ENCODE results near the gene ZNF367. TPM values are rescaled to one million over a fixed set of nuclear protein-coding genes. Genes with fewer than 3 reads are reported as not detected.

The ZNF367 gene
- 5.0 TPM for polyA plus RNA-seq (2012; ENCODE audit: insufficient read length, low read depth)

- TF ChIP-seq SIN3A (IDR thresholded peaks at IDR 0.05; ENCODE audit: borderline replicate concordance, insufficient read depth, low read length) (peak; percentile 82; the same call in 1 of the 2 replicates), TAF1 (IDR thresholded peaks at IDR 0.05; ENCODE audit: borderline replicate concordance, insufficient read depth, low read length) (peak; percentile 41; the same call in 1 of the 2 replicates), POLR2AphosphoS5 (IDR thresholded peaks at IDR 0.05; ENCODE audit: low read depth, low read length) (peak; percentile 44; the same call in 1 of the 2 replicates), FOXP2 (optimal IDR thresholded peaks at IDR 0.05; ENCODE audit: borderline replicate concordance, extremely low read depth, extremely low read length, insufficient read depth) (no peak), REST (IDR thresholded peaks at IDR 0.05; ENCODE audit: insufficient read depth in 1 of 2, low read depth in 2 of 2, low read length in 2 of 2) (no peak)
Measured at GRCh38 chr9:96418083-96418919, at the start of gene ZNF367. Gene ZNF367, minus strand, starts transcription at chr9:96418370. Its CDS starts 338 bp downstream, at chr9:96418032.

GRCh38 chr9:96467784-96468183 is 49.6 kb upstream of the ZNF367 start:
- TF ChIP-seq FOXP2 (optimal IDR thresholded peaks at IDR 0.05; ENCODE audit: borderline replicate concordance, extremely low read depth, extremely low read length, insufficient read depth): no peak
- TF ChIP-seq TAF1 (IDR thresholded peaks at IDR 0.05; ENCODE audit: borderline replicate concordance, insufficient read depth, low read length): no peak
- no peak for TF ChIP-seq POLR2AphosphoS5 (IDR thresholded peaks at IDR 0.05; ENCODE audit: low read depth, low read length)
- no peak for TF ChIP-seq REST (IDR thresholded peaks at IDR 0.05; ENCODE audit: insufficient read depth in 1 of 2, low read depth in 2 of 2, low read length in 2 of 2)
- TF ChIP-seq SIN3A (IDR thresholded peaks at IDR 0.05; ENCODE audit: borderline replicate concordance, insufficient read depth, low read length): no peak

- no peak for TF ChIP-seq REST (IDR thresholded peaks at IDR 0.05; ENCODE audit: insufficient read depth in 1 of 2, low read depth in 2 of 2, low read length in 2 of 2)
- TF ChIP-seq POLR2AphosphoS5 (IDR thresholded peaks at IDR 0.05; ENCODE audit: low read depth, low read length): no peak
- TF ChIP-seq SIN3A (IDR thresholded peaks at IDR 0.05; ENCODE audit: borderline replicate concordance, insufficient read depth, low read length): no peak
- TF ChIP-seq TAF1 (IDR thresholded peaks at IDR 0.05; ENCODE audit: borderline replicate concordance, insufficient read depth, low read length): no peak
- no peak for TF ChIP-seq FOXP2 (optimal IDR thresholded peaks at IDR 0.05; ENCODE audit: borderline replicate concordance, extremely low read depth, extremely low read length, insufficient read depth)
Measured at GRCh38 chr9:96464426-96464825, 46.3 kb upstream of the ZNF367 start.

GRCh38 chr9:96462541-96462940 is 44.4 kb upstream of the ZNF367 start:
- TF ChIP-seq FOXP2 (optimal IDR thresholded peaks at IDR 0.05; ENCODE audit: borderline replicate concordance, extremely low read depth, extremely low read length, insufficient read depth) (no peak), TAF1 (IDR thresholded peaks at IDR 0.05; ENCODE audit: borderline replicate concordance, insufficient read depth, low read length) (no peak), POLR2AphosphoS5 (IDR thresholded peaks at IDR 0.05; ENCODE audit: low read depth, low read length) (no peak), REST (IDR thresholded peaks at IDR 0.05; ENCODE audit: insufficient read depth in 1 of 2, low read depth in 2 of 2, low read length in 2 of 2) (no peak), SIN3A (IDR thresholded peaks at IDR 0.05; ENCODE audit: borderline replicate concordance, insufficient read depth, low read length) (no peak)

All from PFSK-1 (cell line).